K562 (cell line): ENCODE results near the gene SSR2. TPM values are rescaled to one million over a fixed set of nuclear protein-coding genes. Genes with fewer than 3 reads are reported as not detected.

Experiments used
- ARNT ChIP-seq, 2 experiments: fragments of 450-650 bp; IDR thresholded peaks; 2 replicates each; pipeline ENCODE4 v1.6.1; 2016; ENCODE audit warnings: mild to moderate bottlenecking in 1 of 2
- BRF1 ChIP-seq: IDR thresholded peaks from 3 replicates; pipeline ENCODE4 v1.6.1; 2011; ENCODE audit warnings: borderline replicate concordance, mild to moderate bottlenecking; ENCODE audit not compliant: insufficient read length; ENCODE audit errors: extremely low read depth
- CBX1 ChIP-seq: sonication (generic); IDR thresholded peaks from 2 replicates; pipeline ENCODE4 v1.6.1; 2016; ENCODE audit warnings: antibody characterized with exemption, low read depth, mild to moderate bottlenecking
- CREBBP ChIP-seq: IDR thresholded peaks from one replicate; pipeline ENCODE4 v1.6.1; 2012; ENCODE audit warnings: low read depth, mild to moderate bottlenecking, control low read depth, inconsistent platforms, low read length
- ETV1 ChIP-seq: fragments of 450-650 bp; conservative IDR thresholded peaks from 2 replicates; pipeline ENCODE4 v1.6.1; 2016; ENCODE audit warnings: missing genetic modification characterization, control low read depth, low read depth, missing compliant biosample characterization
- GABPB2 ChIP-seq: fragments of 250-450 bp; sonication (Bioruptor Pico); conservative IDR thresholded peaks from 2 replicates; pipeline ENCODE4 v1.5.1; 2021; ENCODE audit warnings: mild to moderate bottlenecking
- ILF3 ChIP-seq: fragments of 450-650 bp; IDR thresholded peaks from 2 replicates; pipeline ENCODE4 v1.6.1; 2018; ENCODE audit warnings: antibody characterized with exemption, mild to moderate bottlenecking, moderate library complexity, borderline replicate concordance
- MED1 ChIP-seq: sonication (generic); formaldehyde crosslinking; IDR thresholded peaks from 2 replicates; pipeline ENCODE4 v1.8.1; 2023; ENCODE audit warnings: missing genetic modification reagents, borderline replicate concordance
- MYNN ChIP-seq, 2 experiments: sonication (generic); formaldehyde crosslinking in 1 of 2; IDR thresholded peaks; 2 replicates each; pipeline versions ENCODE4 v1.5.0 to v1.6.1; 2016 to 2020; ENCODE audit warnings: antibody characterized with exemption in 1 of 2, missing genetic modification reagents in 1 of 2
- NR2C2 ChIP-seq, 2 experiments: fragments of 200-800 bp in 1 of 2; sonication (Bioruptor generic) in 1 of 2; sonication (generic) in 1 of 2; formaldehyde crosslinking in 1 of 2; IDR thresholded peaks; 2 replicates each; pipeline versions ENCODE4 v1.6.1 to v1.8.0; 2016 to 2022; ENCODE audit warnings: mild to moderate bottlenecking in 1 of 2, missing compliant biosample characterization in 1 of 2, missing genetic modification characterization in 1 of 2, missing genetic modification reagents in 1 of 2
- RFX1 ChIP-seq: fragments of 450-650 bp; IDR thresholded peaks from 2 replicates; pipeline ENCODE4 v1.6.1; 2016; ENCODE audit warnings: mild to moderate bottlenecking, moderate library complexity
- RUNX1 ChIP-seq: sonication (generic); IDR thresholded peaks from 2 replicates; pipeline ENCODE4 v1.6.1; 2016; ENCODE audit warnings: antibody characterized with exemption, low read depth
- SUPT5H ChIP-seq: fragments of 450-650 bp; IDR thresholded peaks from 2 replicates; pipeline ENCODE4 v1.6.1; 2016
- ZSCAN32 ChIP-seq: fragments of 450-650 bp; formaldehyde crosslinking; IDR thresholded peaks from 2 replicates; pipeline ENCODE4 v1.4.0; 2020; ENCODE audit warnings: mild to moderate bottlenecking, moderate library complexity
- polyA plus RNA-seq, 8 experiments: library from polyadenylated mRNA; depleted of rRNA in 4 of 8; stranded (reverse) in 5 of 8; unstranded in 3 of 8; fragments of >200 nt; fragmentation: Nextera tagmentation in 2 of 8; fragmentation: Illumina TruSeq in 1 of 8; extraction: Ambion mirVana in 2 of 8; extraction: Trizol in 1 of 8; gene quantifications; 2 replicates each; pipeline versions ENCODE4 v1.2.1 to v1.2.3, GENCODE V29; 2011 to 2014; ENCODE audit warnings: inconsistent platforms in 1 of 8, missing spikeins in 1 of 8
- total RNA-seq, 7 experiments: library from RNA; depleted of rRNA in 6 of 7; stranded (reverse); fragments of >200 nt in 6 of 7; fragmentation: Illumina TruSeq in 2 of 7; extraction: Trizol in 2 of 7; gene quantifications; 2 replicates each; pipeline versions ENCODE4 v1.2.1 to v1.2.3, GENCODE V29; 2011 to 2021; ENCODE audit warnings: low replicate concordance in 1 of 7
- TF ChIP-seq, protein P1 (sequence below), 2 experiments: fragments of 450-650 bp; formaldehyde crosslinking in 1 of 2; IDR thresholded peaks; 2 replicates each; pipeline versions ENCODE4 v1.4.0 to v1.6.1; 2014 to 2020; ENCODE audit warnings: mild to moderate bottlenecking in 2 of 2, borderline replicate concordance in 1 of 2, low read depth in 1 of 2
- TF ChIP-seq, protein P2 (sequence below), 2 experiments: fragments of 250-450 bp in 1 of 2; fragments of 450-650 bp in 1 of 2; sonication (Bioruptor Pico) in 1 of 2; IDR thresholded peaks; 2 replicates each; pipeline versions ENCODE4 v1.6.1 to v1.8.0; 2016 to 2021; ENCODE audit warnings: mild to moderate bottlenecking in 2 of 2, moderate library complexity in 2 of 2, missing compliant biosample characterization in 1 of 2, missing genetic modification characterization in 1 of 2
- TF ChIP-seq, protein P3 (sequence below): fragments of 250-450 bp; sonication (Bioruptor Pico); IDR thresholded peaks from 2 replicates; pipeline ENCODE4 v1.8.0; 2022; ENCODE audit warnings: inconsistent platforms, mild to moderate bottlenecking, moderate library complexity, borderline replicate concordance

SSR2 gene
- total and polyA plus RNA-seq, 9 of the 15 experiments (the other 6 are each of a cell fraction or from before 2014, with no cell fraction given): 161 to 411 (median 240) TPM

DNA sequence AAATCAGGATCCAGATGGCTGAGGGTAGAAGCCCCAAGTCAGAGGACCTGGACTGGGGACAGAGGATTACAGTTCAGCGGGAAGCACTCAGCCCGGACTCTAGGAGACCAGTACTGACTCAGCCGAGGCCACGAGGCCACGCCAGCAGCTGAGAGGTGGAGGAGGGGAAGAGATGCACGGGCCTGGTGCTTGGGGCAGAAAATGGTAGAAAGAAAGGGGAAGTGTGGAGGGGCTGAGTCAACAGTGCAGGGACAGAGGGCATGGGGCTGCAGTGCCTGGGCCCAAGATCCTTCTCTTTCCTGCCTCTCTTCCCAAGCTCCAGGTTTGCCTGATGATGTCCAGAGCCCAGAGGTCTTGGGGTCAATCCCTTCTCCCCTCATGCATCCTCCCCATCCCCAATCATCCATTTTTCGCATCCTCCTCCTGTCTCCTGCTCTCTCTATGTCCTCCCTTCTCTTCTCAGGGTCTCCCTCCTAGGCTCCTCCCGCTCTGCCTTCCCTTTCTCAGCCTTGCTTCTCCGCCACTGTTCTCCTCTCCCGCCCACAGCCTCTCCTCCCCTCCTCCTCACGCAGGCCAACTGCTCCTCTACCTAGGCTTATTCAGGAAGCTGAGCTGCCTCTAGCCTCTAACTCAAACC lies 50.1 kb downstream of the SSR2 start (continued):
- TF ChIP-seq, protein P1, sequence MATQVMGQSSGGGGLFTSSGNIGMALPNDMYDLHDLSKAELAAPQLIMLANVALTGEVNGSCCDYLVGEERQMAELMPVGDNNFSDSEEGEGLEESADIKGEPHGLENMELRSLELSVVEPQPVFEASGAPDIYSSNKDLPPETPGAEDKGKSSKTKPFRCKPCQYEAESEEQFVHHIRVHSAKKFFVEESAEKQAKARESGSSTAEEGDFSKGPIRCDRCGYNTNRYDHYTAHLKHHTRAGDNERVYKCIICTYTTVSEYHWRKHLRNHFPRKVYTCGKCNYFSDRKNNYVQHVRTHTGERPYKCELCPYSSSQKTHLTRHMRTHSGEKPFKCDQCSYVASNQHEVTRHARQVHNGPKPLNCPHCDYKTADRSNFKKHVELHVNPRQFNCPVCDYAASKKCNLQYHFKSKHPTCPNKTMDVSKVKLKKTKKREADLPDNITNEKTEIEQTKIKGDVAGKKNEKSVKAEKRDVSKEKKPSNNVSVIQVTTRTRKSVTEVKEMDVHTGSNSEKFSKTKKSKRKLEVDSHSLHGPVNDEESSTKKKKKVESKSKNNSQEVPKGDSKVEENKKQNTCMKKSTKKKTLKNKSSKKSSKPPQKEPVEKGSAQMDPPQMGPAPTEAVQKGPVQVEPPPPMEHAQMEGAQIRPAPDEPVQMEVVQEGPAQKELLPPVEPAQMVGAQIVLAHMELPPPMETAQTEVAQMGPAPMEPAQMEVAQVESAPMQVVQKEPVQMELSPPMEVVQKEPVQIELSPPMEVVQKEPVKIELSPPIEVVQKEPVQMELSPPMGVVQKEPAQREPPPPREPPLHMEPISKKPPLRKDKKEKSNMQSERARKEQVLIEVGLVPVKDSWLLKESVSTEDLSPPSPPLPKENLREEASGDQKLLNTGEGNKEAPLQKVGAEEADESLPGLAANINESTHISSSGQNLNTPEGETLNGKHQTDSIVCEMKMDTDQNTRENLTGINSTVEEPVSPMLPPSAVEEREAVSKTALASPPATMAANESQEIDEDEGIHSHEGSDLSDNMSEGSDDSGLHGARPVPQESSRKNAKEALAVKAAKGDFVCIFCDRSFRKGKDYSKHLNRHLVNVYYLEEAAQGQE (IDR thresholded peaks at IDR 0.05; ENCODE audit: borderline replicate concordance): peak; percentile 12; the same call in 1 of the 2 replicates
- TF ChIP-seq, protein P1 (CRISPR knock-in tag; IDR thresholded peaks at IDR 0.05; ENCODE audit: low read depth): no peak
- TF ChIP-seq CREBBP (no peak), NR2C2 (CRISPR knock-in tag; IDR thresholded peaks at IDR 0.05) (no peak), NR2C2 (tag; IDR thresholded peaks at IDR 0.05) (0 out of 2 replicates have a peak, but pooled peaks have one; percentile 19), BRF1 (no peak), ILF3 (no peak), CBX1 (no peak), GABPB2 (no peak), RFX1 (no peak), SUPT5H (0 out of 2 replicates have a peak, but pooled peaks have one; percentile 35), ETV1 (tag) (no peak), MED1 (no peak), ARNT (IDR thresholded peaks at IDR 0.05) (0 out of 4 replicates have a peak, but pooled peaks of 1 of the 2 experiments have one; percentile 27), RUNX1 (peak; percentile 46; the same call in 1 of the 2 replicates), ZSCAN32 (no peak), MYNN (IDR thresholded peaks at IDR 0.05) (no peak; the same call in 1 of the 2 replicates), MYNN (CRISPR knock-in tag; IDR thresholded peaks at IDR 0.05) (no peak)
- TF ChIP-seq, protein P2, sequence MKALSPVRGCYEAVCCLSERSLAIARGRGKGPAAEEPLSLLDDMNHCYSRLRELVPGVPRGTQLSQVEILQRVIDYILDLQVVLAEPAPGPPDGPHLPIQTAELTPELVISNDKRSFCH (CRISPR knock-in tag; IDR thresholded peaks at IDR 0.05): no peak
- TF ChIP-seq, protein P2 (tag; IDR thresholded peaks at IDR 0.05): no peak
- TF ChIP-seq, protein P3, sequence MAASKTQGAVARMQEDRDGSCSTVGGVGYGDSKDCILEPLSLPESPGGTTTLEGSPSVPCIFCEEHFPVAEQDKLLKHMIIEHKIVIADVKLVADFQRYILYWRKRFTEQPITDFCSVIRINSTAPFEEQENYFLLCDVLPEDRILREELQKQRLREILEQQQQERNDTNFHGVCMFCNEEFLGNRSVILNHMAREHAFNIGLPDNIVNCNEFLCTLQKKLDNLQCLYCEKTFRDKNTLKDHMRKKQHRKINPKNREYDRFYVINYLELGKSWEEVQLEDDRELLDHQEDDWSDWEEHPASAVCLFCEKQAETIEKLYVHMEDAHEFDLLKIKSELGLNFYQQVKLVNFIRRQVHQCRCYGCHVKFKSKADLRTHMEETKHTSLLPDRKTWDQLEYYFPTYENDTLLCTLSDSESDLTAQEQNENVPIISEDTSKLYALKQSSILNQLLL (CRISPR knock-in tag): no peak
